K562 (cell line): Measurements from ENCODE around the gene TMCC1. TPM values are rescaled to one million over a fixed set of nuclear protein-coding genes. Genes with fewer than 3 reads are reported as not detected.

ENCODE experiments used
- ATAC-seq: fragments of 200-7000 bp; cut with Tn5 transposase; 3 replicates; pipeline ENCODE4 v1.9.1; 2020; ENCODE audit warnings: moderate library complexity
- BruUV-seq: library from RNA; stranded (reverse); fragments of 400-500 nt; replicated peaks from 2 replicates; lab custom pipeline; 2021; lab: Mats Ljungman, UMichigan
- CTCF ChIA-PET: fragments of 300-600 bp; formaldehyde crosslinking; extraction: SDS; loops from one replicate; lab custom pipeline; 2021; ENCODE audit warnings: low intra/inter-chr PET ratio; lab: Yijun Ruan, JAX
- POLR2A ChIA-PET: fragments of 300-600, 350-650 bp; sonication (Branson Sonifier 250); formaldehyde crosslinking; extraction: SDS; loops from one replicate; lab custom pipeline; 2021; ENCODE audit warnings: antibody characterized with exemption, inconsistent platforms; lab: Yijun Ruan, JAX
- DNase-seq, 4 experiments: peaks; one replicate each; pipeline versions ENCODE4 v3.0.0 to v3.0.0-alpha.2; 2011 to 2018; ENCODE audit warnings: low spot score in 3 of 4, mixed read lengths in 3 of 4; ENCODE audit errors: extremely low read depth in 1 of 4
- FAIRE-seq: peaks from 2 replicates; lab custom pipeline; 2011; peaks lifted over from hg19 to GRCh38; lab: Jason Lieb, UNC
- H2AFZ ChIP-seq: 2 replicates; pipeline ENCODE4 v1.6.0; 2011; ENCODE audit warnings: low read depth, low read length, control low read depth, inconsistent platforms
- H3K27ac ChIP-seq: fragments of 200-600 bp; 3 replicates; pipeline ENCODE4 v1.8.0; 2011; ENCODE audit warnings: low read depth, mild to moderate bottlenecking, control low read depth, inconsistent platforms, low read length, moderate library complexity, mixed read lengths; ENCODE audit errors: extremely low read depth
- H3K27me3 ChIP-seq, 2 experiments: fragments of 300-600 bp in 1 of 2; 2 replicates in 1 of 2; 3 replicates in 1 of 2; pipeline versions ENCODE4 v1.6.0 to v1.8.0; 2011; ENCODE audit warnings: inconsistent platforms in 2 of 2, low read length in 2 of 2, mild to moderate bottlenecking in 1 of 2, mixed read lengths in 1 of 2, moderate library complexity in 1 of 2; ENCODE audit not compliant: control insufficient read depth in 2 of 2, insufficient read depth in 2 of 2
- H3K36me3 ChIP-seq: fragments of 300-600 bp; 3 replicates; pipeline ENCODE4 v1.8.0; 2011; ENCODE audit warnings: mild to moderate bottlenecking, low read length, inconsistent platforms; ENCODE audit not compliant: control insufficient read depth, insufficient read depth
- H3K4me1 ChIP-seq, 2 experiments: fragments of 200-600 bp in 1 of 2; replicated peaks in 1 of 2; 2 replicates in 1 of 2; 3 replicates in 1 of 2; pipeline versions ENCODE4 v1.5.1 to v1.8.0; 2011; ENCODE audit warnings: inconsistent platforms in 2 of 2, low read length in 2 of 2, mild to moderate bottlenecking in 1 of 2, mixed read lengths in 1 of 2, moderate library complexity in 1 of 2; ENCODE audit not compliant: control insufficient read depth in 2 of 2, insufficient read depth in 2 of 2
- H3K4me2 ChIP-seq: 2 replicates; pipeline ENCODE4 v1.6.1; 2011; ENCODE audit warnings: low read length, control low read depth, inconsistent platforms, mixed read lengths; ENCODE audit not compliant: insufficient read depth
- H3K4me3 ChIP-seq: fragments of 200-600 bp; sonication (generic), shearing (Covaris generic); 2 replicates; pipeline ENCODE4 v1.5.1; 2016; ENCODE audit warnings: control low read depth, inconsistent platforms
- H3K79me2 ChIP-seq: fragments of 200-600 bp; 3 replicates; pipeline ENCODE4 v1.8.0; 2011; ENCODE audit warnings: low read length, inconsistent platforms; ENCODE audit not compliant: control insufficient read depth, insufficient read depth
- H3K9ac ChIP-seq, 2 experiments: 2 replicates each; pipeline versions ENCODE4 v1.6.0 to v1.6.1; 2011; ENCODE audit warnings: low read depth in 2 of 2, low read length in 2 of 2, control low read depth in 1 of 2, inconsistent platforms in 1 of 2, mild to moderate bottlenecking in 1 of 2, mixed read lengths in 1 of 2; ENCODE audit not compliant: insufficient read depth in 1 of 2
- H3K9me1 ChIP-seq: one replicate; pipeline ENCODE4 v1.6.0; 2011; ENCODE audit warnings: inconsistent platforms, mild to moderate bottlenecking, low read length, moderate library complexity; ENCODE audit not compliant: control insufficient read depth, insufficient read depth
- H3K9me3 ChIP-seq: replicated peaks from 2 replicates; pipeline ENCODE4 v1.5.1; 2011; ENCODE audit warnings: low read depth, low read length, inconsistent platforms; ENCODE audit not compliant: control insufficient read depth, insufficient read depth
- H4K20me1 ChIP-seq: replicated peaks from 2 replicates; pipeline ENCODE4 v1.6.1; 2011; ENCODE audit warnings: low read length, inconsistent platforms, mixed read lengths; ENCODE audit not compliant: control insufficient read depth, insufficient read depth
- ATF7 ChIP-seq: fragments of 450-650 bp; IDR thresholded peaks from 2 replicates; pipeline ENCODE4 v1.7.1; 2014; ENCODE audit warnings: mild to moderate bottlenecking, moderate library complexity
- BCLAF1 ChIP-seq, 2 experiments: fragments of 450-650 bp in 1 of 2; IDR thresholded peaks; 2 replicates each; pipeline ENCODE4 v1.6.1; 2011 to 2017; ENCODE audit warnings: low read depth in 2 of 2, antibody characterized with exemption in 1 of 2, borderline replicate concordance in 1 of 2, low read length in 1 of 2, mild to moderate bottlenecking in 1 of 2, mixed read lengths in 1 of 2; ENCODE audit not compliant: control insufficient read depth in 1 of 2
- BHLHE40 ChIP-seq: IDR thresholded peaks from 2 replicates; pipeline ENCODE4 v1.6.1; 2011; ENCODE audit warnings: low read length, improper control_type of control experiment
- CBFA2T2 ChIP-seq: fragments of 450-650 bp; conservative IDR thresholded peaks from 2 replicates; pipeline ENCODE4 v1.6.1; 2017; ENCODE audit warnings: mild to moderate bottlenecking
- EZH2 ChIP-seq: IDR thresholded peaks from 2 replicates; pipeline ENCODE4 v1.6.1; 2012; ENCODE audit warnings: low read depth, mild to moderate bottlenecking, inconsistent platforms, low read length, borderline replicate concordance
- FOXK1 ChIP-seq: sonication (generic); formaldehyde crosslinking; IDR thresholded peaks from 2 replicates; pipeline ENCODE4 v1.8.0; 2022; ENCODE audit warnings: missing genetic modification reagents, mild to moderate bottlenecking, borderline replicate concordance
- HDAC8 ChIP-seq: fragments of 450-650 bp; IDR thresholded peaks from 2 replicates; pipeline ENCODE4 v1.6.1; 2016; ENCODE audit warnings: mild to moderate bottlenecking, missing genetic modification characterization, moderate library complexity, missing compliant biosample characterization
- MECOM ChIP-seq: fragments of 250-450 bp; sonication (Bioruptor Pico); IDR thresholded peaks from 2 replicates; pipeline ENCODE4 v1.8.0; 2022; ENCODE audit warnings: inconsistent platforms
- MEF2A ChIP-seq: IDR thresholded peaks from 2 replicates; pipeline ENCODE4 v1.6.1; 2011; ENCODE audit warnings: low read depth, mild to moderate bottlenecking, low read length, moderate library complexity; ENCODE audit not compliant: control insufficient read depth
- NCOA4 ChIP-seq: fragments of 450-650 bp; IDR thresholded peaks from 2 replicates; pipeline ENCODE4 v1.6.1; 2018; ENCODE audit warnings: mild to moderate bottlenecking; ENCODE audit not compliant: partially characterized antibody
- POLR3A ChIP-seq: IDR thresholded peaks from 2 replicates; pipeline ENCODE4 v1.6.1; 2011; ENCODE audit warnings: borderline replicate concordance, mild to moderate bottlenecking, moderate library complexity; ENCODE audit not compliant: insufficient read length, insufficient read depth; ENCODE audit errors: extremely low read depth
- PTTG1 ChIP-seq: fragments of 450-650 bp; IDR thresholded peaks from 2 replicates; pipeline ENCODE4 v1.6.1; 2016; ENCODE audit warnings: low read depth, mild to moderate bottlenecking, missing genetic modification characterization, missing compliant biosample characterization
- RBM22 ChIP-seq: fragments of 200-400 bp; formaldehyde crosslinking; IDR thresholded peaks from 2 replicates; pipeline ENCODE4 v1.6.1; 2018; ENCODE audit warnings: low read length, low read depth; ENCODE audit not compliant: poor library complexity, severe bottlenecking
- TRIM28 ChIP-seq: fragments of 450-650 bp; IDR thresholded peaks from 2 replicates; pipeline ENCODE4 v1.6.1; 2017
- USF1 ChIP-seq: sonication (generic); formaldehyde crosslinking; IDR thresholded peaks from 2 replicates; pipeline ENCODE4 v1.9.0; 2022; ENCODE audit warnings: mild to moderate bottlenecking, missing genetic modification reagents
- XRCC3 ChIP-seq: fragments of 450-650 bp; IDR thresholded peaks from 2 replicates; pipeline ENCODE4 v1.6.1; 2017; ENCODE audit warnings: mild to moderate bottlenecking, moderate library complexity
- ZNF224 ChIP-seq: sonication (generic); formaldehyde crosslinking; IDR thresholded peaks from 2 replicates; pipeline ENCODE4 v1.8.0; 2022; ENCODE audit warnings: mild to moderate bottlenecking, missing genetic modification reagents
- ZNF311 ChIP-seq: fragments of 250-450 bp; sonication (Bioruptor Pico); IDR thresholded peaks from 2 replicates; pipeline ENCODE4 v1.4.0; 2020; ENCODE audit warnings: mild to moderate bottlenecking, moderate library complexity
- ZNF76 ChIP-seq: fragments of 250-450 bp; sonication (Bioruptor Pico); IDR thresholded peaks from 2 replicates; pipeline ENCODE4 v1.4.0; 2020; ENCODE audit warnings: mild to moderate bottlenecking, moderate library complexity, borderline replicate concordance
- WGBS: fragments of 100-300 bp; shearing (Covaris generic); methylation state at CpG from one replicate; pipeline ENCODE4 v1.1.6; 2016; ENCODE audit warnings: low coverage, mixed read lengths; ENCODE audit not compliant: insufficient coverage; ENCODE audit errors: missing lambda C conversion rate; 5-methylcytosine and 5-hydroxymethylcytosine counted together
- in situ Hi-C: fragments of 300-500 bp; cut with MboI; formaldehyde crosslinking; loops from 4 replicates; pipeline ENCODE4 v1.15.0; 2018; ENCODE audit warnings: inconsistent platforms, mixed read lengths
- intact Hi-C: fragments of 100-400 bp; cut with micrococcal nuclease; formaldehyde crosslinking; loops from 2 replicates; pipeline ENCODE4 v1.14.2; 2022
- polyA plus RNA-seq, 8 experiments: library from polyadenylated mRNA; depleted of rRNA in 4 of 8; stranded (reverse) in 5 of 8; unstranded in 3 of 8; fragments of >200 nt; fragmentation: Nextera tagmentation in 2 of 8; fragmentation: Illumina TruSeq in 1 of 8; extraction: Ambion mirVana in 2 of 8; extraction: Trizol in 1 of 8; gene quantifications; 2 replicates each; pipeline versions ENCODE4 v1.2.1 to v1.2.3, GENCODE V29; 2011 to 2014; ENCODE audit warnings: inconsistent platforms in 1 of 8, missing spikeins in 1 of 8
- total RNA-seq, 7 experiments: library from RNA; depleted of rRNA in 6 of 7; stranded (reverse); fragments of >200 nt in 6 of 7; fragmentation: Illumina TruSeq in 2 of 7; extraction: Trizol in 2 of 7; gene quantifications; 2 replicates each; pipeline versions ENCODE4 v1.2.1 to v1.2.3, GENCODE V29; 2011 to 2021; ENCODE audit warnings: low replicate concordance in 1 of 7

Gene TMCC1
- total and polyA plus RNA-seq, 9 of the 15 experiments (the other 6 are each of a cell fraction or from before 2014, with no cell fraction given) = 0.89 to 8.7 (median 4.0) TPM

GRCh38 chr3:129614927-129615363, 278.6 kb downstream of the TMCC1 start (continued):
- no peak for TF ChIP-seq HDAC8
- no peak for TF ChIP-seq ZNF224 (CRISPR knock-in tag)
- TF ChIP-seq CBFA2T2 = peak; percentile 39
- no peak for TF ChIP-seq ATF7
- TF ChIP-seq NCOA4 = no peak
- TF ChIP-seq ZNF311 (CRISPR knock-in tag) = no peak
- TF ChIP-seq BHLHE40 = peak; percentile 93
- peak; percentile 95 for TF ChIP-seq USF1 (CRISPR knock-in tag)

- WGBS = 81% methylated on average over 3 of the region's 9 CpGs
Observed at GRCh38 chr3:129614435-129614834, 279.1 kb downstream of the TMCC1 start.

More at GRCh38 chr3:129614435-129614834, 279.1 kb downstream of the TMCC1 start:
- Histone ChIP-seq H3K27ac (0 out of 3 replicates have a peak overlapping the region, but pooled peaks have one; percentile 26), H3K27me3 (no peaks in the 10 kb centered on the region), H3K9ac (peak overlapping the region in 1 of 2 experiments; percentile 78; a peak in 2 of 4 replicates), H2AFZ (peak overlapping the region; percentile 87), H3K9me1 (no peaks in the 10 kb centered on the region), H4K20me1 (no peaks in the 10 kb centered on the region), H3K4me2 (peak overlapping the region; percentile 14; the same call in 1 of the 2 replicates), H3K4me1 (peaks cover 16 to 54% of the 10 kb centered on the region in 2 experiments; a peak in 4 of 5 replicates), H3K9me3 (no peaks in the 10 kb centered on the region), H3K36me3 (no peaks in the 10 kb centered on the region), H3K4me3 (no peak overlapping the region), H3K79me2 (no peaks in the 10 kb centered on the region)
- TF ChIP-seq RBM22 = no peak
- TF ChIP-seq POLR3A = no peak
- TF ChIP-seq XRCC3 = no peak
- TF ChIP-seq EZH2 = no peak
- TF ChIP-seq MEF2A = no peak
- TF ChIP-seq ZNF76 (CRISPR knock-in tag) = no peak
- no peak for TF ChIP-seq FOXK1
- no peak for TF ChIP-seq MECOM (CRISPR knock-in tag)
- TF ChIP-seq ZNF224 (CRISPR knock-in tag) = no peak
- TF ChIP-seq PTTG1 = no peak
- TF ChIP-seq BCLAF1 (IDR thresholded peaks at IDR 0.05; ENCODE audit: borderline replicate concordance in 1 of 2, control insufficient read depth in 1 of 2, low read depth in 2 of 2, low read length in 1 of 2) = no peak
- no peak for TF ChIP-seq TRIM28
- no TSS peak for BruUV-seq
- CTCF ChIA-PET = no interaction called here
- intact Hi-C loops = no loop called here
- FAIRE-seq (no peak), DNase-seq (no peak), ATAC-seq (no peak)
- in situ Hi-C loops = no loop called here
- POLR2A ChIA-PET = interaction anchor here (0.6 to 1.0 kb wide), 4 partner anchors 15 to 877 kb away, joined by 3 read pairs; no protein-coding TSS in a partner anchor
